SK-MEL-5 (cell line): ENCODE results near the gene BDKRB2. TPM values are rescaled to one million over a fixed set of nuclear protein-coding genes. Genes with fewer than 3 reads are reported as not detected.
"Not testable (repeated sequence)": the region's sequence is repeated elsewhere in the genome, so short reads cannot be mapped to it uniquely, and the experiment has no call there.

Experiments used
- DNase-seq: peaks from one replicate; pipeline ENCODE4 v3.0.0-alpha.2; 2016; ENCODE audit warnings: low read depth, low spot score
- in situ Hi-C: cut with HindIII; loops from 2 replicates; pipeline ENCODE4 v1.10.0; 2016; ENCODE audit warnings: low sequenced_read_pairs, high pct_unique_total_duplicates, low pct_unique_long_range_greater_than_20kb
- total RNA-seq: library from RNA; depleted of rRNA; stranded (reverse); fragments of >200 nt; shearing (Covaris generic); gene quantifications from 2 replicates; pipeline ENCODE4 v1.2.3, GENCODE V29; 2014

The BDKRB2 gene
- total RNA-seq, 1 experiment from 2014 or later, result not detected

- in situ Hi-C loops, result no loop called here
Measured at GRCh38 chr14:96233661-96234060, 29.0 kb downstream of the BDKRB2 start.

GRCh38 chr14:96235426-96235825, 30.8 kb downstream of the BDKRB2 start:
- DNase-seq, result no peak
- in situ Hi-C loops, result no loop called here

More at GRCh38 chr14:96233661-96234060, 29.0 kb downstream of the BDKRB2 start:
- DNase-seq, result no peak

- no peak for DNase-seq
- in situ Hi-C loops, result no loop called here
Measured at GRCh38 chr14:96237641-96238040, 33.0 kb downstream of the BDKRB2 start.

DNA sequence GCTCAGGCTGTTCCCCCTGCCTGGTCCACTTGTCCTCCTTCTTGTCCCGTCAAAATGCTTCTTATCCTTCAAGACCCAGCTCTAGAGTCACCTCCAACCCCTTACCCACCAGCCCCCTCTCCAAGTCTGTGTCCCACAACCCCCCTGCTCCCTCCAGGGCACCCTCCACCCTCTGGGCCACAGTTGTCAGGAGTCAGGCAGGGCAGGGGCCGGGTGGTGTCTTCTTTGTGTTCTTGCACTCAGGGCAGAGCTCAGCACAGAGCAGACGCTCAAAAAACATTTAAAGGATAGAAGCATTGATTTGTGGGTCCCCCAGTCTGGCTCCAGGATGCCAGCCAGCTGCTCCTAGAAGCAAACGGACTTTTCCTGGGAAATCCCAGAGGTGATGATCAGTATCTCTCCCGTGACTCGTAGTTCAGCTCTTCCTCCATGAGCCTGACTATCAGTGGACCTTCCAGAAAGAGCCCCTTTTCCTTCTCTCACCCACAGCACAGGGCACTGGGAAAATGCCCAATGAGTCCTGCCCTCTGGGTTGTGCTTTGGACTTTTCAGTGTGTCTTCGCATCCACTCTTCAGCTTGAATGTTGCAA, 34.1 kb downstream of the BDKRB2 start:
- no peak for DNase-seq
- in situ Hi-C loops, result no loop called here

DNA sequence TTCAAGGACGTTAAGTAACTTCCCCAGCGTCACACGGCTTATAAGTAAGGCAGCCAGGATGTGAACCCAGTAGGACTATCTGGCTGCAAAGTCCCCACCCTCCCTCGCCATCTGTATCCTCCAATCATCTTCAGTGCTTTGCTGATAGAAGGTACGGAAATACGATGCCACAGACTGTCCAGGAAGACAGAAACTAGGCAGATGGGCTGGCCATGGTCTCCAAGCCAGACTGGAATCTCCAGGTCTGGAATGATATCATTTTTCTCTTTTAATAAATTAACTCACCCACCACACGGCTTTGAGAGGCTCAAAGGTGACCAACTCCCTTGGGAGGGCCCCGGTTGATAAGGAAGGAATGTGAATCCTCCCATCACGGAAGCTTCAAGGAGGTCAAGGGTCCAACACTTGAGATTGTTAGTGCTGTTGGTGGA, 35.1 kb downstream of the BDKRB2 start:
- DNase-seq, result no peak
- in situ Hi-C loops, result no loop called here

GRCh38 chr14:96240641-96241040, 36.0 kb downstream of the BDKRB2 start:
- no peak for DNase-seq
- in situ Hi-C loops, result no loop called here

GRCh38 chr14:96242126-96242525, 37.5 kb downstream of the BDKRB2 start:
- DNase-seq, result no peak
- in situ Hi-C loops, result no loop called here

- in situ Hi-C loops, result no loop called here
- DNase-seq, result no peak
Measured at GRCh38 chr14:96243785-96244184, 39.1 kb downstream of the BDKRB2 start.

- DNase-seq, in situ Hi-C loops: not testable (repeated sequence)
Measured at GRCh38 chr14:96245074-96245473, 40.4 kb downstream of the BDKRB2 start.

DNA sequence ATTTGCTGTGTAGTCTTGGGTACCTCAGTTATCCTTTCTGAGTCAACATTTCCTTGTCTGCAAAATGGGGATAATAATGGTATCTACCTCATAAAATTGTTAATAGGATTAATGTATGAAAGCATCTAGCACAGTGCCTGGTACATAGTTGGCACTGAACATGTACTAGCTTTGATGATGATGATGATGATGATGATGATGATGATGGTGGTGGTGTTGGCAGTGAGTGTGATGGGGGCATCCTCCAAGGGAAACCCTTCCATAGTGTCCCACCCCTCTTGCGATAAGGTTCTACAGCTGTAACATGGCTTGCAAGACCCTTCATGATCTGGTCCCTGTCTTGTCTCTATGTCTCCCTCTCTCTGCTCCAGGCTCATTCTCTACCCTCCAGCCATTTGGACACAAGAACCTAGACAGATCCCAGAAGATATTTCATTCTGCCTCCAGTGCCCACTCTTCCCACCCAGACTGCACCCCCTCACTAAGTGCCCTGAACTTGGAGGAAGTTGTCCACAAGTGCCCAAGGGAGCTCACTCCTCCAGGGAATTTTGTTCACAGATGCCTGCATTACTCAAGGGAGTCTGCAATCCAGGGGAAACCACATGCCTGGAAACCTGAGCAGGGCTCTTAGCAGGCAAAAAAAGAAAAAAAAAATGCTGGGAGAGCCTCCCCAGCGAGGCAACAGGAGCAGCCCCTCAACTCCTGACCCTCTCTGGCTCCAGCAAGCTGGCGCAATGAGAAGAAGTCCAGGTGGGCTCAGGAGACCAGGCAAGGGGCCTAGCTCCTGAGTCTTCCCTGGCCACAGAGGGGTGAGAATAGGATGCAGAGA, 41.3 kb downstream of the BDKRB2 start:
- DNase-seq, result no peak
- in situ Hi-C loops, result no loop called here

GRCh38 chr14:96246539-96246847, 41.9 kb downstream of the BDKRB2 start:
- in situ Hi-C loops, result no loop called here
- DNase-seq, result no peak

DNA sequence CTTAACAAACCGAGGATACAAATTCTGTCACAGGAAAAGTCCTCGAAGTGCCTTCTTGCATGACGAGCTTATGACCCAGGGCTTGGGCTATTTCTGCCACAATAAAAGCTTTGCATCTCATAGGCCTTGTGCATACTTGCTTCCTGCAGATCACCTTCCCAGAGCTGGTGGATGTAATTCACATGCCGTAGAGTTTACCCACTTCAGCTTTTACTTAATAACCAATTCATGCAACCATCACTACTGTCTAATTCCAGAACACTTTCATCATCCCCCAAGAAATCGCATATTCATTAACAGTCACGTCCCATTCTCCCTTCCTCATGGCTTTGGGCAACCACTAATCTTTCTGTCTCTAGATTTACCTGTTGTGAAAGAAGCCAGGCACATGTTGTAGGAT, 42.4 kb downstream of the BDKRB2 start:
- in situ Hi-C loops, result no loop called here
- no peak for DNase-seq

GRCh38 chr14:96249029-96249428, 44.4 kb downstream of the BDKRB2 start:
- DNase-seq, result no peak
- in situ Hi-C loops, result no loop called here

GRCh38 chr14:96250485-96250884, 45.8 kb downstream of the BDKRB2 start:
- in situ Hi-C loops, result no loop called here
- DNase-seq, result no peak

DNA sequence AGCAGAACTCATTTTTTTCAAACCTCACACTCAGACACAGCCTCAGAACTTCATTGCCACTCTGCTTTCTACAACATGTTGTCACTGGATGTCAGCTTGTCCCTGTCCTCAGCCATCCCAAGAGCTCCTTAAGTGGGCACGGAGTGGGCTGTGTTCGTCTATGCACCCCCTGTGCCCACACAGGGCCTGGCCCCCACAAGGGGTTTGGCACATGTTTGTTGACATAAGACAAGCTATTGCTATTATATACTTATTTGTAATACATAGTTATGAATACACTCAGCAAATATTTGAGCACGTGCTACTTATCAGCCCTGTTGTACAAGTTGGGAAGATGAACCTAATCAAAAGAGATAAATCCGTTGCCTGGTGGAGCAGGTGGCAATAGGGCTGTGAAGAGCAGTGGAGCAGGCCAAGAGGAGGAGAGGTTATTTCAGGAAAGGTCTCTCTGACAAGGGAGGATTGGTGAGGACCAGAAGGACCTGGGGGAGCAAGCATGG, 47.1 kb downstream of the BDKRB2 start:
- no peak for DNase-seq
- in situ Hi-C loops, result no loop called here

- in situ Hi-C loops, result no loop called here
- DNase-seq, result peak; percentile 62
Measured at GRCh38 chr14:96252323-96252998, 47.8 kb downstream of the BDKRB2 start.

GRCh38 chr14:96252999-96253539, 48.4 kb downstream of the BDKRB2 start:
- DNase-seq, result no peak
- in situ Hi-C loops, result no loop called here

DNA sequence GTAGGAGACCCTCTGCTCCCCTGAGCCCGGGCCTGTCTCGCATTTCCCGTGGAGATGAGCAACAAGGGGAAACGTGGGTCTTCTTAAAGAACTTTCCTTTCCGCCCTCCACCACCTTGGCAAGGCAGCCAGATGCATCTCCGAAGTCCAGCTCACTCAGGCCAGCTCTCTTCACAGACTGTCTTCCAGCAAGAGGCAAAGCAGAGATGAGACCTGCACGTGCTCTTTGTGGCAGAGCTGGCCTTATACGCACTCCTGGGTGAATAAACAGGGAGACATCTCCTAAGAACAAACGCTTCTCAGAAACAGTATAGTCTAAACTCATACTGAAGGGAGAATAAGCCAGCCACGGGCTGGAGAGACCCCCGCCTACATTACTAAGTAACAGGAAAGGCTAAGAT, 50.0 kb downstream of the BDKRB2 start:
- in situ Hi-C loops, result no loop called here
- no peak for DNase-seq
